Bone marrow (tissue), 2 donors: ENCODE results near the gene GPR17.

ENCODE experiments used
- DNase-seq, 2 donors: peaks; one replicate each; lab custom pipeline; 2025; lab: John Stamatoyannopoulos, UW

Gene GPR17

DNA sequence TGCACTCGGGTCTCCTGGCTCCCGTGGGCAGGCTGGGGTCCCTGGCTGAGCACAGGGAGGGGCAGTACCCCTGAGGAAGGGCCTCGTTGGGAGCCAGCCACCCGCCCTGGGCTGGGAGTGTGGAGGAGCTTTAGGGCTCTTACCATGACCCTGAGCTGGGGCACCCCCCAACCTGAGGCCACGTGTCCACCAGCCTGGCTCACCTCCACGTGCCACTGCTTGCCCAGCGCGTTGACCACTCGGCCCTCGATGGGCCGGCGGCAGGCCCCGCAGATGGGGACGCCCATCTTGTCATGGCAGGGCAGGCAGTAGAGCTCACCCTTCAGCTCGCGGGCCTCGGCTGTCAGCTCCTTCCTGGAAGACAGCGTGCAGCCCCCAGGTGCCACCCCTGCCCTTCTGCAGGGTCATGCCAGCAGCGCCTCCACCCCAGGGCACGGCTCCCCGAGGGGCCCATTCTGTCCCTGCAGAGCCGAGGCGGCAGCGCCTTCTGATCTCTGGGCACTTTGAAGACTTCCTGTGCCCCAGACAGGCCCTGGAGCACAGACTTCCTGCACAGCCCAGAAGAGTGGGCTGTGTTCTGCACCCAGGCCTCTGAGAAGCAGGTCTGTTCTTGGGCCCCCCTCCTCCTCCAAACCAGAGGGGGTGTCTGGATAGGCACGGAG lies 4.0 kb upstream of the GPR17 start:
- no peak for DNase-seq

DNA sequence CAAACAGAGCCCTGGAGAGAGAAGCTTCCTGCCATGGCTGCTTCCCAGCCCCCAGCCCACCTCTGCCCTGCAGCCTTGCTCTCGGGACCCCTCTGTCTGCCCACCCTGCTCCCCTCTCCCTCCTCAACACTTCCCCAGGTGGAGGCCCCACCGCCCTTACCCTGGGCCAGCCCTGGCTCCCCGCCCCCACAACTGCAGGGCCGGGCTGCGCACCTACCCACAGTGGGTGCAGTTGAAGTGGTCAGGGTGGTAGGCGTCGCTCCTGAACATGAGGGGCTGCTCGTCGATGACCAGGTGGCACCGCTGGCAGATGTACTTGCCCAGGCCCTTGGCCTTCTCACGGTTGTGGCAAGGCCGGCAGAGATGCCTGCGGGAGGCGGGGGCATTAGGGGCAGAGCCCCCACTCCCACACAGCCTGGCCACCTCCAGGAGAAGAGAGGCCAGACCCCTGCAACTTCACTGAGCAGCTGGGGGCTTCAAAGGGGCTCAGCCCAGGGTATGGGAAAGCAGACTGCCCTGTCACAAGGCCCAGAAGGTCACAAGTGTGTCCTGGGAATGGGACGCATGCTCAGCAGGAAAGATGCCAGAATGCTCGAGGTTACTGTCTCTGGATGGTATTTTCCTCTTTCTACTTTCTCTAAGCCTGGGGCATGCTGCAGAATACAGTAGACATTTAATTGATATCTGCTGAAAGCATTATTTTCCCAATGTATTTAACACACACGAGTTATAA lies 3.1 kb upstream of the GPR17 start:
- DNase-seq: no peak

DNA sequence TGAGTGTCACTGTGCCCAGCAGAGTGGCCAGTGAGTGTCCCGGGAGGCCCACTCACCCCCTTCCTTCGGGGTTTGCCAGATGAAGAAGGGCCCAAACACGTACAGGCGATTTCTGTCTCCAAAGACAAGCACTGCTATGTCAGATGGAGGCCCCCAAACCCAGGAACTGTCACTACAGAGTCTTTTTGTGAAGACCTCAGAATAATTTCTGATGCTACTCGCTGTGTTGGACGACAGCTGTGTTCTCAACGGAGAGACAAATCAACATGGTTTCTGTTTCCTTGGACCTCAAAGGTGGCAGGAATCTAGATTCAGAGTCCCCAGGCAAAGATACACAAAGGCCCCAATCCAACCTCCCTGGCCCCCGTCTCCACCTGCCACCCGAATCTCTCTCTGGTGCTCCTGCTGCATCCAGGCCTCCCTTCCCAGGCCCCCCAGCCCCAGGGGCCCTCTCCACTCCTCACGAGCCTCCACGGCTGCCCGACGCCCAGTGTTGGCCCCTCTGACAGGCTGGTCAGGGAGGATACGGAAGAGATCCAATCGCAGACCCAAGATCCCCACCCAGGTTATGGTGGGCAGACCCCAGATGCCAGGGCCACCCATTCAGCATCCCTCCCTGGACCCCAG lies 2.4 kb upstream of the GPR17 start:
- no peak for DNase-seq

DNA sequence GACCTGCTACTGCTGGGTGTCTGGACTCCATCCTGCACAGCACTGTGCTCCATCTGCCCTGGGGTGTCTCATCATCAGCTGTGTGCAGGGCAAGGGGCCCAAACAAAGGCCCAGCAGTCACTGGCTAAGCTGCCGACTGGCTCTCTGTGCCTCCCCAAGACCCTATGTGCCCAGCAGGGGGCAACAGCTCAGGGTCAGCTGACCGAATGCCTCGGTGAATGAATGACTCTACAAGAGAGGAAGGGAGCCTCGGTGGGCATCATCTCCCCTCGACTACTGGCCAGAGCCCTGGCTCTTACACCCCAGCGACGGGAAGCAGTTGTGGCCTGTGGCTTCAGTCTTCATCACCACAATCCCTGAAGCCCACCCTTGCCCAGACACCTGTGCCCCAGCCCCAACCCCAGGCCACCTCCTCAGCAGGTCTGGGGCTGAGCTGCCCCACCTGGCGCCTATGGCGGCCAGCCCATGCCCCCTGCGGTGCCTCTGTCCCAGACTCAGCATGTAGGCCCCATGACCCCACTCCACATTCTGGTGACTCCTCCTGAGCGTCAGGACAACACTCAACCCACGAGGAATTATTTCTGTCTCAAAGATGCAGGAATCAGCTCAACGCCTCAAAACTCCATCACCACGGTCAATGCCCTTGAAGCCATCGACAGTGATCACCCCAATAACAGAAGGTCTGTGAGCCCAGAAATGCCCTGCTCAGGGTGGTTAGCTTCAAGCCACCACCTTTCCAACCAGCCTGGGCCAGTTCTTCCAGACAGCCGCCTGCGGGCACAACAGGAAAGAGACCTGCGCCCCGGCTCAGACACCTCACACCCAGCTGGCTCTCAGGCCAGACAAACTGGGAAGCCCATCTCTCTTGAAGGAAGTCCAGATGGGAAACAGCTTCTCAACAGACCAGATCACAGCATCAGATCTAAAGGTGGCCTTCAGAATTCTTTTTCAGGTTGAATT lies 1.6 kb upstream of the GPR17 start:
- no peak for DNase-seq

DNA sequence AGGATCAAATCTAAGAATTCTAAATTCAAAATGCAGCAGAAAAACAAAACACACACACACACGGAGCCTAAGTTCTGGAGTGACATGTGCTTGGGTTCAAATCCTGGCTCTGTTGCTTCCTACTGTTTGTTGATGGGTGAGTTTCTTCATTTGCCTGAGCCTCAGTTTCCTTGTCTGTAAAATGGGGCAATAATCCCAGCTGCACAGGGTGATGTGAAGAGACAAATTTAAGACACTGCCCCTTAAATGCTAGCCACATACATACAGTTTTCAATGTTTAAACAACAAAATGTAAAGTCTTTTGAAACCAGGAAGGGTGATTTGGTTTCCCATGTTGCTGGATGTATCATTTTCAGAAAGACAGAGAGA lies 943 bp upstream of the GPR17 start:
- DNase-seq: no peak

DNA sequence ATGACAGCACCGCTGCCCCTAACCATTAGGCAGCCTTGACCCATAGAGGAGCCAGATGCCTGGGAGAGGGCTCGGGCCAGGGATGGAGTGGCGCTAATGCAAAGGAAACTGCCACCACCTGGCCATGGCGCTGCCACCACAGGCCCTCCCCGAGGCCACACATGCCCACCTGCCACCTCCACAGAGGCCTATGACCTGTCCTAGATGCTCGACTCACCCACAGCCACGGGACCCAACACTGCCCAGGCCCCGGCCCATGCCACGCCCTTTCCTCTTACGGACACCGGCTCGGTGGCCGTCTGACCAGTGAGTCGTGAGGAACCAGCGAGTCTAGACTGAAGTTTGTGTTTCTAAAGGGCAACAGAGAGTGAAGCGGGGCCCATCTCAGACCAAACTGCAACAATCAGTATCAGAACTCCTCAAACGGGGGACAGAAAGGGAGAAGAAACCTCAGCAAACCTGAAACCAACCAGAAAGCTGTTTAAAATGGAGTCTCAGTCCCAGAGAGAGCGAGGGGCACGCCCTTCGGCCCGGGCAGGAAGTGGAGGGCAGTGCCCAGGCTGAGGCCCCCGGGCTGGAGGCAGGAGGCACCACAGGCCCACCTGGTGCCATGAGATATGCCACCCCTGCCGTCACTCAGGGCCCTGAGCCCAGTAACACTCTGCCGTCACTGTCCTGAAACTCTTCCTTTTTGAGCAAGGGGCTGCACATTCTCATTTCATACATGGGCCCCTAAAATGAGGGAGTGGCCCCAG lies 711 bp downstream of the GPR17 start:
- DNase-seq: no peak

DNA sequence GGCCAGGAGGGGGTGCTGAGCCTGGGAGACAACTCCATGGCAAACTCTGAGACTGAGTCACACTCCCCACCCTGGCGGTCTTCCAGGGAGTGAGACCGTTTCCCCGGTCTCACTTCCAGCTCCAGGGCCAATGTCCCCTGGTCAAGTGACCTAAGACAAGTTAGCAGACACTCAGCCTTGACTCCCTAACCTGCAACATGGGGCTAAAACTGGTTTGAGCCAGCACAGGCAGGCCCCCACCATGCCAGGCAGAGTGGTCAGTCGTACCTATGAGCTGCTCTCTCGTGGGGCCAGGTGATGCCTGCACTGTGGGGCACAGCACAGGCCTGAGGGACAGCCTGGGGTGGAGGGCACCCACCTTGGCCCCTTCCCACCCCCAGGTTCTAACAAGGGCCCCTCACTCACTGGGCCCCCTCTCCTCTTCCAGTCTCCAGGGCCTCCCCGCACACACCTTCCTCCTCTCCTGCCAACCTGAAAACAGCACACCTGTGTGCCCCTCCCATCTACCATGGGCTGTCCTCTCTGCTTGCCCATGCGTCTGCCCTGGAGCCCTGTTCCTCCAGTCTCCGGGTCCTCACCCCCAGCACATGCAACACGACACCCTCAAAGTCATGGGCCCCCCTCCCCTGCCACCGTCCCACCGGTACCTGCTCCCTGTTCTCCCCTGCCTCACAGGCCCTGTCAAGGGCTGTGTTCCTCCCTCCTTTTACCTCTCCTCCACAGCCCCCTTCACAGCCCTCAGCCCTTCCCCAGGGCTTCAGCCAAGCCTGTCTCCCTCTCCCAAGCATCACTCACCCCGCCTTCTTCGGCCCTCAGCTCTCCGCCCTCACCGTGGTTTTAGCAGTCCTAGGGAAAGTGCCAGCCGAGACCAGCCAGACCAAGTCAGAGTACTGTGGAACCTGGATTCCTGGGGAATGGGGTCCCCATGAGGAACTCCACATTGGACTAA lies 1.6 kb downstream of the GPR17 start:
- DNase-seq: no peak

DNA sequence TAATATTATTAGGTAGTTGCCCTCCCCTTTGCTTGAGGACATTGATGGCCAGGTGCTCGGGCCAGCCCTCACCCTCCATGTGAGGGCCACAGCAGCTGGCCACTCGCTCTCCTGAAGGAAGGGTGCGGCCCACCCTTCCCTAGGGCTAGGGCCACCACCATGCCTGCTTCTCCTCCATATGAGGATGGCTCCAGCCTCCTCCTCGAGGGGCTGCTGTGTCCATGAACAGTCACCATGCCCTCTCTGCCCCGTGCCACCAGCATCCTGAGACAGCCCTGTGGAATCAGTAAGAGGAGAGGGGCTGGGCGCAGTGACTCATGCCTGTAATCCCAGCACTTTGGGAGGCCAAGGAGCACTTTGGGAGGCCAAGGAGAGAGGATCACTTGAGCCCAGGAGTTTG lies 2.4 kb downstream of the GPR17 start:
- no peak for DNase-seq

DNA sequence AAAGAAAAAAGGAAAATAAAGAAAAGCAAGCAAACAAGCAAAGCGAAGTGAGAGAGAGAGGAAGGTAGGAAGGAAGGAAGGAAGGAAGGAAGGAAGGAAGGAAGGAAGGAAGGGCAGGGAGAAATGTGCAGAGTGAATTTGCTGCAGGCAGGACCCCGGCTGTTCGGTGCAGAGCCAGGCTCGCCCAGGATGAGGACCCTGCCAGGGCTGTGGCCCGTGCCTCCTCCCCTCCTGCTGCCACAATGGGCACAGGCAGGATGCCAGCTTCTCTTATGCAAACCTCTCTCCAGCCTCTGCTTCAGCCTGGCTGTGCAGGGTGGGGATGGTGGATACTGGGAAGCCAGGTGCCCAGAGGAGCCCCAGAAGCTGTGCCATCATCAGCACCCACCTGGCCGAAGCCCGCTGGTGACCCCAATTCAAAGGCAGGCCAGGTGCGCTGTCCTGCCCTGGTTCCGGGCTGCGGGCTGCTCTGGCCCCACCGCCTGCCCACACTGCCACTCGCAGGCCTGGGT lies 3.2 kb downstream of the GPR17 start:
- no peak for DNase-seq

DNA sequence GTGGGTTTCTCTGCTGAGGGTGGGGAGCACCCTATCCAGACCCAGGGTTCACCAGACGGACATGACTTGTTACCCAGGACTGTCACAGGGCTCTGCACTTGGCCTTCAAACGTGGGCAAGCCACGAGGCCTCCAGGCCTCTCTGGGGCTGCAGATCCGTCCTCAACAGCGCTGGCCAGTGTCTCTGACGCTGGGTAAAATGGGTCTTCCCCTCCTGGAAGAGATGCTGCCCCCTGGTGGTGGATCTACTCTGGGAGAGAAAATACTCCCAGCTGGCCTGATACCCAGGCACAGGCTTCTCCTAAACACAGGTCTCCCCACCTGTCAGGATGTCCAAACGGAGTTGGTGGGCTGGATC lies 3.7 kb downstream of the GPR17 start:
- peak; percentile 32 to 57 for DNase-seq

DNA sequence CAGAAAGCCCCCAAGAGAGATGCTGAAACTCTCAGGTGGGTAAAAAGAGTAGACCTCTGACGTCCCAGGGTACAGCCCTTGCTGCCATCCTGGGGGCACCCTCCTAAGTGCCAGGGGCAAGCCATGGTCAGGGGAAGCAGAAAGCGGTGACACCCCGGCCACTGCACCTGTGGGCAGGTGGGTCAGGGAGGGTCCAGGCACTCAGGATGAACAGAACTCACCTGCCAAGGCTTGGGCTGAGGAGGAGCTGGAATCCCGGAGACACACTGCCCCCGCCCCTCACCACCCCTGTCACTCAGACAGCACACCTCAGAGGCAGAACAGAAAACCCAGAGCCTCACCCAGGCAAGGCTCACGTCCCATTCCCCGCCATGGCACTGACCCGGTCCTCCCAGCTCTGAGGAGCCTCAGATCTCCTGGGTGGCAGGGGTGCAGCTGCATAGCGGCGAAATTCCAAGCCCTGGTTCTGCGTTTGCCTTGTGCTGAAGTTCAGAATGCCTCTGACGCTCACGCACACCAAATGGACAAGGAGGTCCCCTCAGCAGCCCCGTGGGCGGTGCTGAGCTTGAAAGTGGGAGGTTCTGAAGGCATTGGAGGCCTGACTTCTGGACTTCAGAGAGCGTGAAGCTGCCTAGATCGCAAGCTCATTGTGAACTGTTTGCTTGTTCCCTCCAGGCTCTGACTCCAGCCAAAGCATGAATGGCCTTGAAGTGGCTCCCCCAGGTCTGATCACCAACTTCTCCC lies 4.3 kb downstream of the GPR17 start:
- DNase-seq: no peak

DNA sequence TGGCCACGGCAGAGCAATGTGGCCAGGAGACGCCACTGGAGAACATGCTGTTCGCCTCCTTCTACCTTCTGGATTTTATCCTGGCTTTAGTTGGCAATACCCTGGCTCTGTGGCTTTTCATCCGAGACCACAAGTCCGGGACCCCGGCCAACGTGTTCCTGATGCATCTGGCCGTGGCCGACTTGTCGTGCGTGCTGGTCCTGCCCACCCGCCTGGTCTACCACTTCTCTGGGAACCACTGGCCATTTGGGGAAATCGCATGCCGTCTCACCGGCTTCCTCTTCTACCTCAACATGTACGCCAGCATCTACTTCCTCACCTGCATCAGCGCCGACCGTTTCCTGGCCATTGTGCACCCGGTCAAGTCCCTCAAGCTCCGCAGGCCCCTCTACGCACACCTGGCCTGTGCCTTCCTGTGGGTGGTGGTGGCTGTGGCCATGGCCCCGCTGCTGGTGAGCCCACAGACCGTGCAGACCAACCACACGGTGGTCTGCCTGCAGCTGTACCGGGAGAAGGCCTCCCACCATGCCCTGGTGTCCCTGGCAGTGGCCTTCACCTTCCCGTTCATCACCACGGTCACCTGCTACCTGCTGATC lies 4.9 kb downstream of the GPR17 start:
- no peak for DNase-seq

DNA sequence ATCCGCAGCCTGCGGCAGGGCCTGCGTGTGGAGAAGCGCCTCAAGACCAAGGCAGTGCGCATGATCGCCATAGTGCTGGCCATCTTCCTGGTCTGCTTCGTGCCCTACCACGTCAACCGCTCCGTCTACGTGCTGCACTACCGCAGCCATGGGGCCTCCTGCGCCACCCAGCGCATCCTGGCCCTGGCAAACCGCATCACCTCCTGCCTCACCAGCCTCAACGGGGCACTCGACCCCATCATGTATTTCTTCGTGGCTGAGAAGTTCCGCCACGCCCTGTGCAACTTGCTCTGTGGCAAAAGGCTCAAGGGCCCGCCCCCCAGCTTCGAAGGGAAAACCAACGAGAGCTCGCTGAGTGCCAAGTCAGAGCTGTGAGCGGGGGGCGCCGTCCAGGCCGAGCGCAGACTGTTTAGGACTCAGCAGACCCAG lies 5.4 kb downstream of the GPR17 start:
- no peak for DNase-seq

DNA sequence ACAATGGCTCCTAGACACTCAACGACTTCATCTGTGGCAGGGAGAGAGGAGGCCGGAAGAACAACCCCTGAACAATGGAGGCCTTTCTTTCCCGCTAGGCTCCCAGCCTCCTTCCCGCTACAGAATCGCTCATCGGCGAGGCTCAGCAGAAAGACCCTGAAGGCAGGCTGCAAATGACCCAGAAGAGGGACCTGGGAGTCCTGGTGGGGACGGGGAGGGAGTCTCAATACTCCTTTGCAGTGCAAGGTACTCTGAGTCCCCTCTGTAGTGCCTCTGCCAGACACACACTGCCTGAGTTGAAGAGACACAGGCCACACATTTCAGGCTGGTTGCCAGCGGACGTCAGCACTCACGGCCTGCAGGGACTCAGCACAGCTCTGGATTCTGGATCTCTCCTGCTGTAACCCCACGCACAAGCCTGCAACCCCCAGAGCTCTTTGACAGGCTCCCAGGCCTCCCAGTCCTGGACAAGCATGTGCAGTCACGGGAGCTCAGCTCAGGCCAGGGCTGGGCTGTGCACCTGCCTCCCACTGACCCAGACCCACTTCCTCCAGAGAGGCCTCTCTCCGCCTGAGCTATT lies 6.1 kb downstream of the GPR17 start:
- DNase-seq: no peak

DNA sequence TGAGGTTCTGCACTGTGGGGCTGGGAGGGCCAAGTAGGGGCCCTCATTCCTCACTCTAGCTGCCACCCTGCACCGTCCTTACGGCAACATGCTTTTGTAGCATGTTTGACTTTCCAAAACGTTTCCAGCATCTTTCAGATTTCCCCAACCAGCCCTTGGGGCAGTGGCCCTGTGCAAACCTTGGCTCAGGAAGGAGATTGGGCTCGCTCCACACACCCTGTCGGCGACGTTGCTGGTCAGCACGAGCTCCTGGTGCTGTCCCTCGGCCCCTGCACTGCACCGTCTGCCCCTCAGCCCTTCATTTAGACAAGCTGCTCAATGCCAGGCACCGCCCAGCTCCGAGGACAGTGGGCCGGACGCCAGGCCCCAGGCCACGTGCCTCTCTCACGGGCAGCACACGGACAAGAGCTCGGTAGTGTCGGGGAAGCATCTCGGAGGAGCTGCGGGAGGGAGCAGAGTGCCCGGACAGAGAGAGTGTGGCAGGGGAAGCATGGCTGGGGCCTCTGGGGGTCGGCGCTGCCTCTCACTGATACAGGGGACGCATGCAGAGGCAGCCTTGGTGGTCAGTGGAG lies 6.9 kb downstream of the GPR17 start:
- DNase-seq: no peak

DNA sequence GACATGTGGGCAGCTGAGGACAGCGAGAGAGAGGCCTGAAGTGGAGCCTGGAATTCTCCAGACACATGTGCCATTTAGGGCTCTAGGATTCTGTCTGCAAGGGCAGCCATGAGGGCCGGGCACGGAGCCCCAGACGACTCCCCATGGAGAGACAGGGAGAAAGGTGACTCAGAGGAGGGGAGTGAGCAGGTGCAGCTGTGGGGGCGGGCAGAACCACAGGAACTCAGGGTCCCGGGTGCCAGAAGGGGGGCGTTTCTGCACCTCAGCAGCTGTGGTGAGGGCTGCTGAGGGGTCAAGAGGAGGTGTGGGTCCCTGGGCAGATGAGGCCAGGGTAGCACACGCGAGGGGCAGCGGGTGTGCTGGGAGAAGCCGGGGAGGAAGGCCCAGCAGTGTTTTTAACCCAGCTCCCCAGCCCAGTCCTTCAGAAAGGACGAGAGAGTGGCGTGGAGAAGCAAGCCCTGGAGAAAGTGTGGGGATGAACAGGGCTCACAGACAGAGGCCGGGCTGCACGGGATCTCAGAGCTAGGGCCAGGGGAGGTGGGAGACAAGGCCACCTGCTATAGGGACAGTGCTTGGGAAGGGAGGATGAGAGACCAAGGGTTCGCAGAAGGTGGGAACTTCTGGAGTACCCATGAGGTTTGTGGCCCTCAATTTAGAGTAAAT lies 7.6 kb downstream of the GPR17 start:
- DNase-seq: no peak

DNA sequence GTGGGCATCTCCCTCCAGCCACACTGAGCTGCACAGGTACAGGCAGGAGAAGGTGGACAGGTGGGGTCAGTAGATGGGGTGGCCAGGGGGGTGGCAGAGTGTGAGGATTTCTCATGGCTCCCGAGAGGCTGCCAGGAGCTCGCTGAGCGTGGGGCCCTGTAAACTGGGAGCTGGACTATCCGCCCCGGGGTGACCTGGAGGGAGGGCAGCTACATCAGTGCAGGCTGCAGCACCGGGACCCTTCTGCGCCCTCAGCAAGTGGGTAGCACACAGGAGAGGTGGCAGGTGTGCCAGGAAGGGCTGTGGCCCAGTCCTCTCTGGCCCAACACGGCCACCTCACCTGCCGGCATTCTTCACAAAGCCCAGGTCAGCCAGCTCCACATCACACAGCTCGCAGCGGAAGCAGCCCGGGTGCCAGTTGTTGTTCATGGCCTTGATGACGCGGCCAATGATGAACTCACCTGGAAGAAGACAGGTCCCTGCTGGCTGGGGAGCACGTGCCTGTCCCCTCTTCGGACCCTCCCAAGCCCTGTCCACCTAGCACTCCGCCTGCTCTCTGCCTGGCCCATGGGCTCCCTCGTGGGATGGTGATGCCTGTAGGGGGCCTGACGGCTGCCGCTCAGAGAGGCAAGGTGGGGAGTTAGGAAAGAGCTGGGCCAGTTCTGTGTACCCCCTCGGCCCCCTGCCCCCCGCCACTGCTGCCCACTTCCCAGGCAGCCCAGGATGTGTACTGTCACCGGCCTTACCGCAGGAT lies 8.3 kb downstream of the GPR17 start:
- DNase-seq: no peak
